GM18517 (cell line): ENCODE results near the gene G0S2.

Experiments
- ATAC-seq: cut with Tn5 transposase; IDR thresholded peaks from one replicate; pipeline ENCODE4 v1.9.1; 2021; ENCODE audit warnings: mild to moderate bottlenecking, moderate library complexity; ENCODE audit not compliant: unreplicated experiment

Gene G0S2

GRCh38 chr1:209714338-209714737 lies 39.1 kb downstream of the G0S2 start:
- ATAC-seq = no peak

GRCh38 chr1:209715314-209715713 lies 40.1 kb downstream of the G0S2 start:
- ATAC-seq = no peak

GRCh38 chr1:209717818-209718217 lies 42.6 kb downstream of the G0S2 start:
- no peak for ATAC-seq

- ATAC-seq = no peak
Observed at GRCh38 chr1:209720326-209720725, 45.1 kb downstream of the G0S2 start.

DNA sequence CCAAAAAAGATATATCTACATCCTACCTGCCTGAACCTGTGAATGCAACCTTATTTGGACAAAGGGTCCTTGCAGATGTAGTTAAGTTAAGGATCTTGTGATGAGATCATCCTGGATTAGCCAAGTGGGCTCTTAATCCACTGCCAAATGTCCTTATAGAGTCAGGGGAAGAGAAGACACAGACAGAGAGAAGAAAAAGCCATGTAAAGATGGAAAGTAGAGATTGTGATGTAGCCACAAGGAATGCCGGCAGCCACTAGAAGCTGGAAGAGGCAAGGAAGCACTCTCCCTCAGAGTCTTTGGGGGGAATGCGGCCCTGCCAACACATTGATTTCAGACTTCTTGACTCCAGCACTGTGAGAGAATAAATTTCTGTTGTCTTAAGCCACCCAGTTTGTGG lies 45.6 kb downstream of the G0S2 start:
- ATAC-seq = no peak

DNA sequence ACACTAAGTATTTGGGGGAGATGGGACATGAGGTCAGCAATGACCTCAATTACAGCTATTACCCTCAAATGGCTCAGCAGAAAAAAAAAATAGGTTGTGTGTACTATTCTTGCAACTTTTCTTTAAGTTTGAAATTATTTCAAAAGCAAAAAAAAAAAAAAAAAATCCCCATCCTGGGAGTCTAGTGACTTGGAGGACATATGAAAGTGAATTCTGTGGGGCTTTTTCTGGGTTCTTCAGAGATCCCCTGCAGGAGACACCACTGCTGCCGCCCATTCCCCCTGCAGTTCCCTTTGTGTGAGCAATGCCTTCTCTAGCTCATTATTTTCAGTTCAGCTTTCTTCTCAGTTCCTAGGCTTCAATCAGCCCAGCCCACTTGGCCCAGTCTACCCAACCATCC lies 46.1 kb downstream of the G0S2 start:
- ATAC-seq = no peak

- ATAC-seq = no peak
Observed at GRCh38 chr1:209723265-209723664, 48.1 kb downstream of the G0S2 start.

- no peak for ATAC-seq
Observed at GRCh38 chr1:209723756-209724693, 48.8 kb downstream of the G0S2 start.
